Dedifferentiated amniotic fluid mesenchymal stem cell (primary cell): ENCODE data around the gene ACACB.

Source experiments
- DNase-seq: peaks from one replicate; pipeline ENCODE4 v3.0.0-alpha.2; 2016; ENCODE audit errors: extremely low spot score

The ACACB gene

GRCh38 chr12:109253913-109254544 is 137.6 kb downstream of the ACACB start:
- DNase-seq: no peak

- no peak for DNase-seq
Observed at GRCh38 chr12:109255377-109255776, 139.0 kb downstream of the ACACB start.

GRCh38 chr12:109256011-109256410 is 139.6 kb downstream of the ACACB start:
- DNase-seq: no peak

- no peak for DNase-seq
Observed at GRCh38 chr12:109258201-109258600, 141.8 kb downstream of the ACACB start.

- DNase-seq: no peak
Observed at GRCh38 chr12:109258607-109259544, 142.5 kb downstream of the ACACB start.

GRCh38 chr12:109259545-109259895 is 143.1 kb downstream of the ACACB start:
- no peak for DNase-seq

- no peak for DNase-seq
Observed at GRCh38 chr12:109261087-109261486, 144.7 kb downstream of the ACACB start.

- DNase-seq: no peak
Observed at GRCh38 chr12:109261939-109262338, 145.6 kb downstream of the ACACB start.

GRCh38 chr12:109263439-109263838 is 147.1 kb downstream of the ACACB start:
- no peak for DNase-seq

GRCh38 chr12:109264095-109264942 is 147.9 kb downstream of the ACACB start:
- no peak for DNase-seq

- DNase-seq: no peak
Observed at GRCh38 chr12:109264943-109265650, 148.7 kb downstream of the ACACB start.

GRCh38 chr12:109266106-109266879 is 149.9 kb downstream of the ACACB start:
- DNase-seq: no peak

GRCh38 chr12:109267361-109267760 is 151.0 kb downstream of the ACACB start:
- no peak for DNase-seq

- no peak for DNase-seq
Observed at GRCh38 chr12:109268896-109269295, 152.5 kb downstream of the ACACB start.

GRCh38 chr12:109269428-109269827 is 153.0 kb downstream of the ACACB start:
- no peak for DNase-seq

GRCh38 chr12:109270494-109270893 is 154.1 kb downstream of the ACACB start:
- no peak for DNase-seq

- DNase-seq: no peak
Observed at GRCh38 chr12:109271418-109271817, 155.0 kb downstream of the ACACB start.

GRCh38 chr12:109273354-109273753 is 157.0 kb downstream of the ACACB start:
- no peak for DNase-seq

- DNase-seq: no peak
Observed at GRCh38 chr12:109274381-109274780, 158.0 kb downstream of the ACACB start.

- DNase-seq: no peak
Observed at GRCh38 chr12:109275173-109275572, 158.8 kb downstream of the ACACB start.

- no peak for DNase-seq
Observed at GRCh38 chr12:109276160-109276559, 159.8 kb downstream of the ACACB start.
